ENCODE measurements around the gene TNFRSF8. TPM values are rescaled to one million over a fixed set of nuclear protein-coding genes. Genes with fewer than 3 reads are reported as not detected.

The TNFRSF8 gene
- total RNA-seq, 4 donors from 2014 or later, result 0.26 to 2.4 (median 0.85) TPM

DNA sequence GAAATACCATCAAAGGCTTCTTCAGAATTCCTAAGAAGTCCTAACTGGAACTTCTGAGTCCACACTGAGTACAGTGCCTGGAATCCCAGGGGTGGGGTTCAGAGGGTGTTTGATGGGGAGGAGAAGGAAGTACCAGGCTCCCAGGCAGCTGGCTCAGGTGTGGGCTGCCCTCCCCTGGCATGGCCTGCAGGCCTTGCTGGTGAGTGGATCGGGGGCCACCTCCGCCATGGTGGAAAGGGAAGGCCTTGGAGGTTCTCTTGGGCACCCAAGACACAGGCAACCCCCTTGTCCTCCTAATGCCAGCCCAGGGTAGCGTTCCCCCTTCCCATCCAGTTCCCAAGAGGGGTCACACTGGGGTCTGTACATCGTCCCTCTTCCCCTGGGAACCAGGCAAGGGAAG, 76.9 kb downstream of the TNFRSF8 start:
- Histone ChIP-seq H3K27ac (no peak overlapping the region), H3K9me3 (no peaks in the 10 kb centered on the region), H3K36me3 (no peaks in the 10 kb centered on the region), H3K4me1 (no peaks in the 10 kb centered on the region), H3K4me3 (no peak overlapping the region), H3K27me3 (no peaks in the 10 kb centered on the region)
- intact Hi-C loops (cut with DNase I; ENCODE audit: low total_unique reads), result no loop called here
- DNase-seq, result no peak
- TF ChIP-seq, protein P1, sequence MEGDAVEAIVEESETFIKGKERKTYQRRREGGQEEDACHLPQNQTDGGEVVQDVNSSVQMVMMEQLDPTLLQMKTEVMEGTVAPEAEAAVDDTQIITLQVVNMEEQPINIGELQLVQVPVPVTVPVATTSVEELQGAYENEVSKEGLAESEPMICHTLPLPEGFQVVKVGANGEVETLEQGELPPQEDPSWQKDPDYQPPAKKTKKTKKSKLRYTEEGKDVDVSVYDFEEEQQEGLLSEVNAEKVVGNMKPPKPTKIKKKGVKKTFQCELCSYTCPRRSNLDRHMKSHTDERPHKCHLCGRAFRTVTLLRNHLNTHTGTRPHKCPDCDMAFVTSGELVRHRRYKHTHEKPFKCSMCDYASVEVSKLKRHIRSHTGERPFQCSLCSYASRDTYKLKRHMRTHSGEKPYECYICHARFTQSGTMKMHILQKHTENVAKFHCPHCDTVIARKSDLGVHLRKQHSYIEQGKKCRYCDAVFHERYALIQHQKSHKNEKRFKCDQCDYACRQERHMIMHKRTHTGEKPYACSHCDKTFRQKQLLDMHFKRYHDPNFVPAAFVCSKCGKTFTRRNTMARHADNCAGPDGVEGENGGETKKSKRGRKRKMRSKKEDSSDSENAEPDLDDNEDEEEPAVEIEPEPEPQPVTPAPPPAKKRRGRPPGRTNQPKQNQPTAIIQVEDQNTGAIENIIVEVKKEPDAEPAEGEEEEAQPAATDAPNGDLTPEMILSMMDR (IDR thresholded peaks at IDR 0.05), result no peak
- no peak for TF ChIP-seq POLR2A (IDR thresholded peaks at IDR 0.05)

DNA sequence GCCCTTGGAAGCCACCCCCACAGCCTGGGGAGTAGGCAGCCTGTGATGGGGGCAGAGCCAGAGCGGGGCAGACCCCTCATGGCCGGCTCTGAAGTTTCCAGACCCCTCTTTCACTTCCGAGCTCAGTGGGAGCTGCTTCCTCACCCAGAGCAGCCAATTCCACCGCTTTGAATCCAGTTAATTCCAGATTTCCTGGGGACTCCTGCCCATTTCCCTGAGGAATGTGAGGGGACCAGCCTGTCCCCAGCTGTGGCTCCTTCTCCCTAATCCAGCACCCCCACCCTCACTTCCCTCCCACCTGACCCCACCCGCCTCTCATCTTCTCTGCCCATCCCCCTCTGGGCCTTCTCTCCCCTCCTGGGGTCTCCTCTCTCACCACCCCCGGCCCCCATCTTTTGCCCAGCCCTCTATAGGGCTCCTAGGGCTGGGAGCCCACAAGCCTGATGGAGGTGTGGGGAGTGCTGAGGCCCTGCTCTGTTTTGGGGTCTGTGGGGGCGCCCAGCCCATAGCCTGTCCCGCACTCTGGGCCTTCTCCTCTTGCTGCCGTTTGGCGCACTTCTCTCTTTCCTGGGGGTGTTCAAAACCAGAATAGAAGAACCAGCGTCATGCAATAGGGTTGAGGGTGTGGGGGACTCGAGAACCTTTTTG, 77.5 kb downstream of the TNFRSF8 start:
- Histone ChIP-seq H3K9me3 (no peaks in the 10 kb centered on the region), H3K36me3 (no peaks in the 10 kb centered on the region), H3K27me3 (no peaks in the 10 kb centered on the region), H3K4me1 (no peaks in the 10 kb centered on the region), H3K4me3 (no peak overlapping the region), H3K27ac (no peak overlapping the region)
- TF ChIP-seq, protein P1 (IDR thresholded peaks at IDR 0.05), result no peak
- no peak for TF ChIP-seq POLR2A (IDR thresholded peaks at IDR 0.05)
- intact Hi-C loops (cut with DNase I; ENCODE audit: low total_unique reads), result no loop called here
- DNase-seq, result no peak

GRCh38 chr1:12141163-12141850, 78.2 kb downstream of the TNFRSF8 start:
- H3K4me3 ChIP-seq, result no peak overlapping the region
- no peaks in the 10 kb centered on the region for H3K4me1 ChIP-seq
- no peaks in the 10 kb centered on the region for H3K27me3 ChIP-seq
- DNase-seq, result no peak
- no peak overlapping the region for H3K27ac ChIP-seq
- TF ChIP-seq POLR2A (IDR thresholded peaks at IDR 0.05), result no peak
- TF ChIP-seq, protein P1 (IDR thresholded peaks at IDR 0.05), result no peak
- intact Hi-C loops (cut with DNase I; ENCODE audit: low total_unique reads), result no loop called here
- H3K9me3 ChIP-seq, result no peaks in the 10 kb centered on the region
- no peaks in the 10 kb centered on the region for H3K36me3 ChIP-seq

DNA sequence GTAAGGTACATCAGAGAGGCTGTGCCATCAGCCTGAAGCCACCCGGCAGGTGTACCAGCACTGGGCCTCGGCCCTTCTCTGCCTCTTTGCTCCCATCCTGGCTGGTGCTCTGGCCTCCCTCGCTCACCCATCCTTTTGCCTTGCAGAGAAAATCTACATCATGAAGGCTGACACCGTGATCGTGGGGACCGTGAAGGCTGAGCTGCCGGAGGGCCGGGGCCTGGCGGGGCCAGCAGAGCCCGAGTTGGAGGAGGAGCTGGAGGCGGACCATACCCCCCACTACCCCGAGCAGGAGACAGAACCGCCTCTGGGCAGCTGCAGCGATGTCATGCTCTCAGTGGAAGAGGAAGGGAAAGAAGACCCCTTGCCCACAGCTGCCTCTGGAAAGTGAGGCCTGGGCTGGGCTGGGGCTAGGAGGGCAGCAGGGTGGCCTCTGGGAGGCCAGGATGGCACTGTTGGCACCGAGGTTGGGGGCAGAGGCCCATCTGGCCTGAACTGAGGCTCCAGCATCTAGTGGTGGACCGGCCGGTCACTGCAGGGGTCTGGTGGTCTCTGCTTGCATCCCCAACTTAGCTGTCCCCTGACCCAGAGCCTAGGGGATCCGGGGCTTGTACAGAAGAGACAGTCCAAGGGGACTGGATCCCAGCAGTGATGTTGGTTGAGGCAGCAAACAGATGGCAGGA, 79.2 kb downstream of the TNFRSF8 start:
- intact Hi-C loops (cut with DNase I; ENCODE audit: low total_unique reads), result no loop called here
- Histone ChIP-seq H3K4me3 (no peak overlapping the region), H3K4me1 (no peaks in the 10 kb centered on the region), H3K27me3 (no peaks in the 10 kb centered on the region), H3K27ac (no peak overlapping the region), H3K36me3 (no peaks in the 10 kb centered on the region), H3K9me3 (no peaks in the 10 kb centered on the region)
- TF ChIP-seq, protein P1 (IDR thresholded peaks at IDR 0.05), result no peak
- no peak for TF ChIP-seq POLR2A (IDR thresholded peaks at IDR 0.05)
- no peak for DNase-seq
